Ishikawa (cell line): ENCODE measurements around the gene ATRN.

Experiments used
- CEBPB ChIP-seq: IDR thresholded peaks from 2 replicates; pipeline ENCODE4 v1.6.1; 2012
- CREB1 ChIP-seq: IDR thresholded peaks from 2 replicates; pipeline ENCODE4 v1.6.1; 2012; ENCODE audit warnings: low read depth
- EGR1 ChIP-seq: IDR thresholded peaks from 2 replicates; pipeline ENCODE4 v1.6.1; 2012
- EP300 ChIP-seq: IDR thresholded peaks from 2 replicates; pipeline ENCODE4 v1.6.1; 2012; ENCODE audit warnings: borderline replicate concordance
- FOXM1 ChIP-seq: IDR thresholded peaks from 2 replicates; pipeline ENCODE4 v1.6.1; 2012; ENCODE audit warnings: low read depth, borderline replicate concordance
- NFIC ChIP-seq: IDR thresholded peaks from 2 replicates; pipeline ENCODE4 v1.6.1; 2012
- RAD21 ChIP-seq: IDR thresholded peaks from 2 replicates; pipeline ENCODE4 v1.6.1; 2012; ENCODE audit warnings: low read depth
- TAF1 ChIP-seq: IDR thresholded peaks from 2 replicates; pipeline ENCODE4 v1.6.1; 2012; ENCODE audit warnings: low read depth, mild to moderate bottlenecking
- TCF12 ChIP-seq: IDR thresholded peaks from 2 replicates; pipeline ENCODE4 v1.6.1; 2012; ENCODE audit warnings: low read depth
- TEAD4 ChIP-seq: IDR thresholded peaks from 2 replicates; pipeline ENCODE4 v1.6.1; 2012
- YY1 ChIP-seq: IDR thresholded peaks from 2 replicates; pipeline ENCODE4 v1.6.1; 2012; ENCODE audit warnings: low read depth
- ZBTB7A ChIP-seq: IDR thresholded peaks from 2 replicates; pipeline ENCODE4 v1.6.1; 2012; ENCODE audit warnings: low read depth
- TF ChIP-seq, protein P1 (sequence below): IDR thresholded peaks from 2 replicates; pipeline ENCODE4 v1.6.1; 2012; ENCODE audit warnings: low read depth, mild to moderate bottlenecking
- TF ChIP-seq, protein P2 (sequence below): IDR thresholded peaks from 2 replicates; pipeline ENCODE4 v1.6.1; 2012
- TF ChIP-seq, protein P3 (sequence below): IDR thresholded peaks from 2 replicates; pipeline ENCODE4 v1.6.1; 2012

ATRN gene

DNA sequence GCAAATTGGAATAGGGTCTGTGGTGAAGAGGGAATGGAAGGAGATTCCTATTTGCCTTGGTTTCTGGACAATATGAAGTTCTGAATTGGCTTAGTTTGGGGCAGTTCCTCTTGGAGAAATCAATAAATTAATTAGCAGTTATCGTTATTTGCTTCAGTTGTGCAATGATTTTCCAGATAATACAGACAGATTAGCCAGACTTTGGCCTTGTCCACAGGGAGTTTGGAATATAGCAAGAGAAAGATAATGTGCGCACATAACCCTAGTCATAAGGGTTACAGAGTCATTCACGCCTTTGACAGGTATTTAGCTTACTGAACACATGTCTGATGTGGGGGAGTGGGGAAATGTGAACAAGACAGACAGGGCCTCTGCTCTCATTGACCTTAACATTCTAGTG is 1.3 kb downstream of the ATRN start:
- TF ChIP-seq TCF12 (no peak), TAF1 (no peak), CREB1 (no peak), TEAD4 (no peak)
- TF ChIP-seq, protein P1, sequence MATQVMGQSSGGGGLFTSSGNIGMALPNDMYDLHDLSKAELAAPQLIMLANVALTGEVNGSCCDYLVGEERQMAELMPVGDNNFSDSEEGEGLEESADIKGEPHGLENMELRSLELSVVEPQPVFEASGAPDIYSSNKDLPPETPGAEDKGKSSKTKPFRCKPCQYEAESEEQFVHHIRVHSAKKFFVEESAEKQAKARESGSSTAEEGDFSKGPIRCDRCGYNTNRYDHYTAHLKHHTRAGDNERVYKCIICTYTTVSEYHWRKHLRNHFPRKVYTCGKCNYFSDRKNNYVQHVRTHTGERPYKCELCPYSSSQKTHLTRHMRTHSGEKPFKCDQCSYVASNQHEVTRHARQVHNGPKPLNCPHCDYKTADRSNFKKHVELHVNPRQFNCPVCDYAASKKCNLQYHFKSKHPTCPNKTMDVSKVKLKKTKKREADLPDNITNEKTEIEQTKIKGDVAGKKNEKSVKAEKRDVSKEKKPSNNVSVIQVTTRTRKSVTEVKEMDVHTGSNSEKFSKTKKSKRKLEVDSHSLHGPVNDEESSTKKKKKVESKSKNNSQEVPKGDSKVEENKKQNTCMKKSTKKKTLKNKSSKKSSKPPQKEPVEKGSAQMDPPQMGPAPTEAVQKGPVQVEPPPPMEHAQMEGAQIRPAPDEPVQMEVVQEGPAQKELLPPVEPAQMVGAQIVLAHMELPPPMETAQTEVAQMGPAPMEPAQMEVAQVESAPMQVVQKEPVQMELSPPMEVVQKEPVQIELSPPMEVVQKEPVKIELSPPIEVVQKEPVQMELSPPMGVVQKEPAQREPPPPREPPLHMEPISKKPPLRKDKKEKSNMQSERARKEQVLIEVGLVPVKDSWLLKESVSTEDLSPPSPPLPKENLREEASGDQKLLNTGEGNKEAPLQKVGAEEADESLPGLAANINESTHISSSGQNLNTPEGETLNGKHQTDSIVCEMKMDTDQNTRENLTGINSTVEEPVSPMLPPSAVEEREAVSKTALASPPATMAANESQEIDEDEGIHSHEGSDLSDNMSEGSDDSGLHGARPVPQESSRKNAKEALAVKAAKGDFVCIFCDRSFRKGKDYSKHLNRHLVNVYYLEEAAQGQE, result no peak

DNA sequence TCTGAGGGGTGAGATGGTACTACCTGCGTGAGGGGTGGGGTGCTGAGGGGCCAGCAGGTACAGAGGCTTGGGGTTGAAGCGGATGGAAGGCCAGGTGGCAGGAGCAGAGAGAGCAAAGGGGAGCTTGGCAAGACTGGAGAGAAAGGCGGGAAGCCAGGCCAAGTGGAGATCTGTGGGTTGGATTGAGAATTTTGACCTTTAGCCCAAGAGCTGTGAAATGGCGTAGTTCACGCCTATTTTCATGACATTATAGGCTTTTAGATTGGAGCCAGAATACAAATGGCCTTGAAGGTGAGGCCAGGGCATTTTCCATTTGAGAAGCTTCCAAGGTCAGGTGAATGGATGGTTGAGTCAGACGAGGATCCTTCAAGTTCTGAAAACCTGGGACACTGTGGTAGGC is 2.5 kb downstream of the ATRN start:
- TF ChIP-seq CREB1, result no peak
- no peak for TF ChIP-seq TCF12
- TF ChIP-seq, protein P1, result no peak
- no peak for TF ChIP-seq TAF1
- no peak for TF ChIP-seq EP300
- TF ChIP-seq, protein P2, sequence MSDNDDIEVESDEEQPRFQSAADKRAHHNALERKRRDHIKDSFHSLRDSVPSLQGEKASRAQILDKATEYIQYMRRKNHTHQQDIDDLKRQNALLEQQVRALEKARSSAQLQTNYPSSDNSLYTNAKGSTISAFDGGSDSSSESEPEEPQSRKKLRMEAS, result no peak
- no peak for TF ChIP-seq EGR1
- no peak for TF ChIP-seq YY1
- TF ChIP-seq TEAD4, result no peak
- TF ChIP-seq ZBTB7A, result no peak
- TF ChIP-seq RAD21, result no peak
- no peak for TF ChIP-seq CEBPB
- no peak for TF ChIP-seq NFIC
- TF ChIP-seq, protein P3, sequence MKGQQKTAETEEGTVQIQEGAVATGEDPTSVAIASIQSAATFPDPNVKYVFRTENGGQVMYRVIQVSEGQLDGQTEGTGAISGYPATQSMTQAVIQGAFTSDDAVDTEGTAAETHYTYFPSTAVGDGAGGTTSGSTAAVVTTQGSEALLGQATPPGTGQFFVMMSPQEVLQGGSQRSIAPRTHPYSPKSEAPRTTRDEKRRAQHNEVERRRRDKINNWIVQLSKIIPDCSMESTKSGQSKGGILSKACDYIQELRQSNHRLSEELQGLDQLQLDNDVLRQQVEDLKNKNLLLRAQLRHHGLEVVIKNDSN, result no peak
- no peak for TF ChIP-seq FOXM1

DNA sequence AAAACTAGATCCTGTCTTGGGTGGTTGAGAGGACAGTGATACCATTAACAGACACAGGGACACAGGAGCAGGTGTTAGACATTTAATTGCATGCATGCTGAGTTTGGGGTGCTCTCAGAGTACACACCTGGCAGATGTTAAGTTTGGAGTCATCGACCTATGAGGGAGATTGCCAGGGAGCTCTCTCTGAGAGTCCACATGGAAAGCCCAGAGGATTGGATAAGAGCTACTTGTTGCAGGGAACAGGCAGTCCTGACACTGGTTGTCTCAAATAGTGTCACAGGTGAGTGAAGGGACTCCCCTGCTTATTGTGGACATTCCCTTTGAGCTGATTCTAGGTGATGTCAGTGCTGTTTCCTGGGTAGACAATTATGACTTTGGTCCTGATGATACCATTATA is 3.1 kb downstream of the ATRN start:
- TF ChIP-seq FOXM1 (no peak), CEBPB (no peak), EGR1 (no peak), RAD21 (no peak), NFIC (no peak), EP300 (no peak), TAF1 (no peak), CREB1 (no peak), TCF12 (no peak), ZBTB7A (no peak), TEAD4 (no peak), YY1 (no peak)
- TF ChIP-seq, protein P3, result no peak
- TF ChIP-seq, protein P1, result no peak
- TF ChIP-seq, protein P2, result no peak

DNA sequence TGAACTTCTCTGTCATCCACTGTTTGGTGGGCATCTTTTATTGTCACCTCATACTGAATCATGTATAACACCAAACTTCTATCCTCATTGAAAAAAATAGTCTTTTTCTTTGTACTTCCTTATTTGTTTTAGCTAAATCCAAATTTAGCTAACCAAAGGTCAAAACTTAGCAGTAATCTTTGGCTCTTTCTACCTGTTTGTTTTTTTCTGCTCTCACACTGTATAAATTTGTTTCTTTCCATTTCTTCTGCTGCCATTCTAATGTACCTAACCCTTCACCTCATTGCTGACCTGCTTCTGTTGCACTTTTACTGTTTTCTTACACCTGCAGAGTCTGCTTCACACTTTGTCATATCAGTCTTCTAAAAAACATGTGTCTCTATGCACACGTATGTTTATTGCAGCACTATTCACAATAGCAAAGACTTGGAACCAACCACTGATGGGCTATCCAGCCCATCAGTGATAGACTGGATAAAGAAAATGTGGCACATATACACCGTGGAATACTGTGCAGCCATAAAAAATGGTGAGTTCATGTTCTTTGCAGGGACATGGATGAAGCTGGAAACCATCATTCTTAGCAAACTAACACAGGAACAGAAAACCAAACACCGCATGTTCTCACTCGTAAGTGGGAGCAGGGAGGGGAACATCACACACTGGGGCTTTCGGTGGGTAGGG is 7.2 kb downstream of the ATRN start:
- TF ChIP-seq EP300 (no peak), RAD21 (no peak)

DNA sequence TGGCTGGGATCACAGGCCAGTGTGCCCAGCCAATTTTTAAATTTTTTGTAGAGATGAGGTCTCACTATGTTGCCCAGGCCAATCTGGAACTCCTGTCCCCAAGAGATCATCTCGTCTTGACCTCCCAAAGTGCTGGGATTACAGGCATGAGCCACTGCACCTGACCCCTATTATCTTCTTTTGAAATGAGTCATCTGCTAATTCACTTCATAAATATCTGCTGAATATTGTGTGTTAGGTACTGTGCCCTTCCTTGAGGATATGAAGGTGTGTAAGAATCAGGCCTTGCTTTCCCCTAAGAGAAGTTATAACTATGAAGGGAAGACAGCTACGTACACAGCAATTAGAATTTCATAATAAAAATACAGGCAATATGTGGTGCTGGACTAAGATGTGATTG is 8.2 kb downstream of the ATRN start:
- TF ChIP-seq ZBTB7A (no peak), TCF12 (no peak), YY1 (no peak), TEAD4 (no peak), CEBPB (no peak), EP300 (no peak), TAF1 (no peak), EGR1 (no peak), NFIC (no peak), RAD21 (no peak), CREB1 (no peak), FOXM1 (no peak)
- TF ChIP-seq, protein P2, result no peak
- TF ChIP-seq, protein P1, result no peak
- TF ChIP-seq, protein P3, result no peak
